Activated naive CD4-positive, alpha-beta T cell treated with anti-CD3 and anti-CD28 coated beads, Interleukin-2, amount 50 U/mL, for 24 hours (primary cell): Measurements from ENCODE around the gene WDR4.

Source experiments
- H3K27ac Mint-ChIP-seq: one replicate; pipeline ENCODE4 v1.8.0; 2021; ENCODE audit warnings: mild to moderate bottlenecking, mixed read lengths
- H3K27me3 Mint-ChIP-seq: one replicate; pipeline ENCODE4 v1.8.0; 2021; ENCODE audit warnings: mixed read lengths
- H3K36me3 Mint-ChIP-seq: one replicate; pipeline ENCODE4 v1.8.0; 2021; ENCODE audit warnings: mixed read lengths
- H3K4me1 Mint-ChIP-seq: one replicate; pipeline ENCODE4 v1.8.0; 2021; ENCODE audit warnings: mixed read lengths
- H3K4me3 Mint-ChIP-seq: one replicate; pipeline ENCODE4 v1.8.0; 2021; ENCODE audit warnings: mild to moderate bottlenecking, mixed read lengths
- H3K9me3 Mint-ChIP-seq: one replicate; pipeline ENCODE4 v1.8.0; 2021; ENCODE audit warnings: mixed read lengths

Gene WDR4

DNA sequence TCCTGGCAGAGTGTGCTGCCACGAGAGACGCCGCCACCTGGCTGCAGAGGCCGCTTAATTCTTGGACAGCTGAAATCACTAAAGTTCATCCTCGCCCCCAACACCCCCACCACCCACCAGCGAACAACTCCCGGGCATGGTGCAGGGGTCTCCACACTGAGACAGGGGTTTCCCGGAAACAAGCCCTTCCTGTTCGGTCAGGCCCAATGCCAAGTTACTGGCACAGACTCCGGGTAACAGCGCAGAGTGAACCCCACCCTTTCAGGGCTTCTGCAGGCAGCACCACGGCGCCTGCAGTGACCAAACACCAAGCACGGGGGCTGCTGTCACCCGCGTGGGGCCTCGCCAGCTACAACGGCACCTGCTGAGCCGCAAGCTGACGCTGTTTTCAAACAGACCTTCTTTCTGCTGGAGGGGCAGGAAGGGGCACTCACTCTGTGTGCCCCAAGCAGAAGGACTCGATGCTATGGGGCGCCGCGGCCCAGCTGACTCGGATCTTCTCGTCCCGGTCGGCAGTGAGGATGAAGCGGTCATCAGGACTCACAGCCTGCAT, 17.4 kb downstream of the WDR4 start:
- Mint-ChIP-seq H3K36me3 (peaks cover 13% of the 10 kb centered on the region), H3K4me3 (no peak overlapping the region), H3K27me3 (no peaks in the 10 kb centered on the region), H3K9me3 (no peaks in the 10 kb centered on the region), H3K4me1 (peaks cover 24% of the 10 kb centered on the region), H3K27ac (no peak overlapping the region)

DNA sequence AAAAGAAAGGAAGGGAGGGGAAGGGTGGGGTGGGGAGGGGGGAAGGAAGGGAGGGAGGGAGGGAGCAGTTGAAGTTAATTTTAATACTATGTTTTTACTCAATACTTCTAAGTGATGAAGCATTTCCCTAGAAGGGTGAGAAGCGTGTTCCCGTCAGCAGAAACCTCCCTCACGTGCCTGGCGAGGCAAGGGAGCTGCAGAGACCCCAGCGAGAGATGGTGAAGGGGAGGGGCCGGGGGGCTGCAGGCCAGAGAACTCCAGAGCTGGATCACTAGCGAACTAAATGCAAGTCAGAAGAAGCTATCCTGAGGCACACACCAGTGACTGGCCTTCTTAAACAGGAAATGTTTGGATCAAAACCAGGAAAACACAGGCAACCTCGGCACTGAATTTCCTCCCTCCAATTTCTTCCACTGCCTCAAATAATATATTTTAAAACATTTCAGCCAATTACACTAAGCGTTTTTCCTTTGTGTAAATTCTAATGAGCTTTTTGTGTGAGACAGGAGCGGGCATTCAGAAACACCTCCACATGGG, 18.0 kb downstream of the WDR4 start:
- H3K9me3 Mint-ChIP-seq, result no peaks in the 10 kb centered on the region
- H3K27ac Mint-ChIP-seq, result no peak overlapping the region
- H3K27me3 Mint-ChIP-seq, result no peaks in the 10 kb centered on the region
- no peak overlapping the region for H3K4me3 Mint-ChIP-seq
- peaks cover 20% of the 10 kb centered on the region for H3K4me1 Mint-ChIP-seq
- peaks cover 14% of the 10 kb centered on the region for H3K36me3 Mint-ChIP-seq

DNA sequence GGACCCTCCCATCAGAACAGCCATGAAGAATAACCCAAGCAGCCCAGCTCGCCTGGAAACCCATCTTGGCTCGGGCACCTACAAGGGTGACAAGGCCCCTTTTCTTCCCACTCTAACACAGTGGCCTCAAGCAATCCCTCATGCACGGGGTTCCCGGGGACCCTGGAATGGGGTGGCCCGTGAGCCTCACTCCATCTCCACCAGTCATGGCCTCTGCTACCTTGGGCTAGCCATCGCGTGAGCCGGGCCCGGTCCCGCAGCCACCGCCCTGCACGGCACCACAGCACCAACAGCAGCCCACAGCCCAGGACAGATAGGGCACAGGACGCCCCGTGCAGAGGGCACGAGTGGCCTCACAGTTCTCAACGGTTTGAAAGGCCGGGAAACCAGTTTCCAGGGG, 19.0 kb downstream of the WDR4 start:
- H3K36me3 Mint-ChIP-seq, result peaks cover 13% of the 10 kb centered on the region
- H3K4me3 Mint-ChIP-seq, result no peak overlapping the region
- peaks cover 14% of the 10 kb centered on the region for H3K4me1 Mint-ChIP-seq
- no peaks in the 10 kb centered on the region for H3K27me3 Mint-ChIP-seq
- no peak overlapping the region for H3K27ac Mint-ChIP-seq
- no peaks in the 10 kb centered on the region for H3K9me3 Mint-ChIP-seq

DNA sequence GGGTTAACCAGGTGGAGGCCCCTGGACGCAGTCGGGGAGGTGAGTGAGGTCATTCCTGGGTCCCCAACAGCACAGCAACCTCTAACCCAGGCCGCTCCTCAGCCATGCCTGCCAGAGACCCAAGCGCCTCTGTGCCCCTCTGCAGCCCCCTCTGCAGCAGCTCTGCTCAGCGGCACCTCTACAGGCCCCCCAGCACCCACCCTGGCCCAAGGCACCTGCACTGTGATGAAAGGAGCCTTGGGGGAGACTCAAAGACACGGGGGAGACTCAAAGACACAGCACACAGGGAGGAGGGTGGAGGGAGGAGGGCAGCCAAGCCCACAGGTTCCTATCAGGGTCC, 19.5 kb downstream of the WDR4 start:
- no peaks in the 10 kb centered on the region for H3K27me3 Mint-ChIP-seq
- no peak overlapping the region for H3K4me3 Mint-ChIP-seq
- peaks cover 12% of the 10 kb centered on the region for H3K4me1 Mint-ChIP-seq
- H3K36me3 Mint-ChIP-seq, result peaks cover 13% of the 10 kb centered on the region
- H3K9me3 Mint-ChIP-seq, result no peaks in the 10 kb centered on the region
- H3K27ac Mint-ChIP-seq, result no peak overlapping the region

DNA sequence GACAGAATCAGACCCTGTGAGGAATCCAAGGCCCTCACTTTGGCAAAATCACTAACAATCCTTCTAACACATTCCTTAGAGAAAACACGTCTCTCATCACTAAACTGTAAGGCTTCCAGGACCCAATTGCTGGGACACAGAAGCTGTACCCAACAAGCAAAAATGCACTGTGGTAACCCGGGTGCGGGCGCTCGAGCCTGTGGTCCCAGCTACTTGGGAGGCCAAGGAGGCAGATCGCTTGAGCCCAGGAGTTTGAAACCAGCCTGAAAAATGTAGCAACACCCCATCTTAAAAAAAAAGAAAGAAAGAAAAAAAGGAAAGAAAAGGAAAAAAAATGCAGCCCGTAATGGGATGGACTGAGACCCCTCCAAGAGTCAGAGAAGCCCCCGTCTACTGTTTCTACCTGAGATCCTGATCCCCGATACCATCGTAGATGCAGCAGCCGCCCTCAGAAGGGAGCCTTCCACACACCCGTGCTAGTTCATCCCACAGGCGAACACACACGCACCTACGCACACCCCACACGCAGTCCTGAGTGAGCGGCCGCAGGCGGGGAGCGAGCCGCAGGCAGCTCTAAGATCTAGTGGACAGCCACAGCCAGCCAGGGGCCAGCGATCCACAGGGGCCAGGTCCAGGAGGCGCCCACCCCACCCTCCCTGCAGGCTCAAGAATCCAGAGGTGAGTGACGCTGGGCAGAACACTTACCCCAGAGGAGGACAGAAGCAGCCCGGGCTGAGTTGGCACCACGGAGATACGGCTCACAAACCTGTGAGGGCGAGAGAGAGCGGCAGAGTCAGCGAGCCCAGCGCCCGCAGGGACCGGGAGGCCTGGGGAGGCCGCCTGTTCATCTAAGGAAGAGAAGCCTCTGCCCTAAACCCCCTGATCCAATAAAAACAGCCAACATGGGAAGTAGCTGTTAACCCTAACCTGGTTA, 20.1 kb downstream of the WDR4 start:
- H3K4me1 Mint-ChIP-seq, result peaks cover 7% of the 10 kb centered on the region
- no peak overlapping the region for H3K4me3 Mint-ChIP-seq
- H3K27ac Mint-ChIP-seq, result no peak overlapping the region
- no peaks in the 10 kb centered on the region for H3K27me3 Mint-ChIP-seq
- peaks cover 16% of the 10 kb centered on the region for H3K36me3 Mint-ChIP-seq
- no peaks in the 10 kb centered on the region for H3K9me3 Mint-ChIP-seq

DNA sequence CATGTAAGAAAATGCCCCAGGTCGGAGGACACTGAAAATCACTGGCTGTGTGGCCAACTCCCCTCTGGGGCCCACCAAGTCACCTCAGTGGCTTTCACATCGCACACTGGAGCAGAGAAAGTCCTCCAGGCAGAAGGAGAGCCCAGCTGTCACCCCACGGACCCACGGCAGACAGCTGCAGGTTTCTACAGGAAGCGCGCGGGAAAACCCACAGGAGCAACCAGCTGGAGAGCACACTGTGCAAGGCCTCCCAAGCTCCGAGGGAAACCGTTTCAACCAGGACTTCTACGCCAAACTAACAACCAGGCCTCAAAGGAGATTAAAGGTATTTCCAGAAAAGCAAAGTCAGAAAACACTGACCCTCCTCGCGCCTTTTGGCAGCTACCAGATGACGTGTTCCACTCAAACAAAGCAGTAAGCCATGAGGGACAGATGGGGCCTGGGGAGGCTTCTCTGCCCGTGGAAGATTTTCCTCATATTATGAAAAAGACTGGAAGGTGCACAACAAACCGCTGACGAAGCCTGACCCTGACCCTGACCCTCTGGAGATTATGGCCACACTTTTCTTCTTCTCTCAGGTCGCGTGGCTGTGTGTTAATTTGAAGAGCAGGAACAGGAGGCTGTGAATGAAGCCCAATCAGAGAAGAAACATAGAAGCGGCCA, 21.0 kb downstream of the WDR4 start:
- H3K4me3 Mint-ChIP-seq, result no peak overlapping the region
- peaks cover 7% of the 10 kb centered on the region for H3K4me1 Mint-ChIP-seq
- H3K27ac Mint-ChIP-seq, result no peak overlapping the region
- no peaks in the 10 kb centered on the region for H3K27me3 Mint-ChIP-seq
- H3K9me3 Mint-ChIP-seq, result no peaks in the 10 kb centered on the region
- H3K36me3 Mint-ChIP-seq, result peaks cover 15% of the 10 kb centered on the region

DNA sequence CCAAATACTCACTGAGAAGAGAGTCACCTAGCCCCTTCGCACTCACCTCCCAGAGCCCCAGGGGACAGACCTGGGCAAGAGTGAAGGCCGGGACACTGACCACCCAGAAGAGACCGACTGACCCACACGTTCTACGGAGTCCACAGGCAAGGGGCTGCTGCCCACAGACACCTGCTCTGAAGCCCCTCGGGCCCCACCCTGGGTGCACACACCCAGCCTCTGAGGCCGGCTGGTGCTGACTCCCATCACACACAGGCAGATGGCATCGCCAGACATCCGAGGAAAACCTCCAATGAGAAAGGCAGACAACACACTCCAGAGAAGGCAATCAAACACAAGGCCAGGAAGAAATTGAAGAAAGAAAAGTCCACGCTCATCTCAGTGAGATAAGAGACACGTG, 22.1 kb downstream of the WDR4 start:
- no peak overlapping the region for H3K4me3 Mint-ChIP-seq
- no peaks in the 10 kb centered on the region for H3K27me3 Mint-ChIP-seq
- H3K36me3 Mint-ChIP-seq, result peaks cover 13% of the 10 kb centered on the region
- H3K27ac Mint-ChIP-seq, result no peak overlapping the region
- H3K4me1 Mint-ChIP-seq, result peaks cover 7% of the 10 kb centered on the region
- no peaks in the 10 kb centered on the region for H3K9me3 Mint-ChIP-seq

DNA sequence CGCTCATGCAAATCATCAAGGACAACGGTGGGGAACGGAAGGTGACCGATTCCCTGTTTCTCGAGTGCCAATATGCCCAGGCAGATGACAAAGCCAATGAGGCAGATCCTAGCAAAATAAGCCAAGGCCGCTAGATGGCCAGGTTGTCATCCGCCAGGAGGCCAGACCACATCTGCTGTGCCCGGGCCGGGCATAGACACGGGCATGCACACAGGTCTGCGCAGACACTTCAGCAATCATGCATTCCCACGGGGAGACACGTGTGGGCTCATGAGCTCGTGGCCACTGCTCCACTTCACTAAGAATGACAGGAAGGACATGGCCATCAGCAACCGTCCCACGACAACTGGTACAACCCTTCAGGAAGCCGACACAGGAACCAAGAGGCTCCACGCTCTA, 23.4 kb downstream of the WDR4 start:
- H3K4me3 Mint-ChIP-seq, result no peak overlapping the region
- peaks cover 13% of the 10 kb centered on the region for H3K36me3 Mint-ChIP-seq
- H3K27me3 Mint-ChIP-seq, result no peaks in the 10 kb centered on the region
- H3K27ac Mint-ChIP-seq, result no peak overlapping the region
- no peaks in the 10 kb centered on the region for H3K9me3 Mint-ChIP-seq
- peaks cover 7% of the 10 kb centered on the region for H3K4me1 Mint-ChIP-seq

DNA sequence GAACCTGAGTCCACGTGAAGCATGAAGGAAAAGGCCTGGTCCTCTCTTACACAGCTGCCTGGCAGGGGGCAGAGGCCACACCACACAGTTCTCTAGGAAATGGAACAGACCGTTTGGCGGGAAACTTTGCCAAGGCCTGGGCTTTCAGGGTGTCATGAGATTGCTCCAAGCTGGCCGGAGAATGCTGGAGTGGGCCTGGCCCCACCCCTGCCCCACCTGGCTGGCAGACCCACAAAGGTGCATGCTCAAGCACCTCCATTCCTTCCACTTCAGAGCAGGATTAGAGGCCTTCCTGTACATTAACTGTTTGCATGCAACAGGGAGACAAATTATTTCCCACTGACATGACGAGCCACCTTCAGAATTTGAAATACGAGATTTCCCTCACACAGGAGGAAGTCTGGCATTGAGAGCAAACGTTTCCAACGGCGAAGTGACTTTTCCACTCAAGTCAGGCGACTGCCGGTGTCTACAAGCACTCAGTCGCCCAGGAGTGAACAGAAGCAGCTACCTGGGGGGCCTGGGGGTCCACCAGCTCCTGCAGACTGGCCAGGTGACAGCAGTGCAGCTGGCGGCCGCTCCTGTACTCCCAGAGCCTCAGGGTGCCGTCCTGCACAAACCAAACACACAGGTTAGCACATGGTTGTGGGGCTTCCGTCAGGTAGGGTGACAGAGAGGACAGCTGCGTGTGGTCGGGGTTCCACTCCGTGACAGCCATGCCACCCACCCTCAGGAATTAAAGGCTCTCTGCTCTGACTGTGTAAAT, 24.0 kb downstream of the WDR4 start:
- Mint-ChIP-seq H3K27me3 (no peaks in the 10 kb centered on the region), H3K27ac (no peak overlapping the region), H3K4me1 (peaks cover 7% of the 10 kb centered on the region), H3K36me3 (peaks cover 13% of the 10 kb centered on the region), H3K4me3 (no peak overlapping the region), H3K9me3 (no peaks in the 10 kb centered on the region)

DNA sequence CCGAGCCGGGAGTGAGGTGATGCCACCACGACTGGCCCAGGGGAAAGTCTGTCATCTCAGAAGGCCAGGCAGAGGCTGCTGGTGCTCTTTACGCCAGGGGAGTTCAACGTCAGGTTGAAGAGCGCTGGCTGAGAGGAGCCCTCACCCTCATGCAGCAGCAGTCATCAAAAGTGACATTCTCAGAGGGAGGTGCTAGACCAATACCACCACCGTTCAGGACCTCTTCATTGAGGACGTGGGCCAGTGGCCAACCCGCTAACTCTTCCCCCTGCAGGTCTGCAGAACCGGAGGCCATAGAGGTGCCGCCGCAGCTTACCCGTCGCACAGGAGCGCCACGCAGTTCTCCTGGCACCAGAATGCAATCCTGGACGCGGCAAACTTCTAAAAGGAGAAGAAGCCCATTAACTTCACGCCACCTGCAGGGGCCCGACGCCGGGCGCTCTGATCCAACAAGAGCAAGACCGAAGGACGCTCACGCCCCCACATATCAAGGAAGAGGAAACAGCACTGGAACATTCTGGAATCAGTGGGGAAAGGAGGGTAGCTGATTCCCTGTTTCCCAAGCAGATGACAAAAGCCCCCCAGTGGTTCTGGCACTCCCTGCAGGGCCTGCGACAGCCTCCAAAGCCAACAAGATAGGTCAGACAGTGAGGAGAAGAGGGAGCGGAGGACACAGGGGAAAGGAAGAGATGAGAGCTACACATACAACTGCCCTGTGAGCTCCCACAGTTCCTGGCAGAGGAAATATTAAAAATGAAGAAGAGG, 24.9 kb downstream of the WDR4 start:
- no peaks in the 10 kb centered on the region for H3K27me3 Mint-ChIP-seq
- H3K27ac Mint-ChIP-seq, result no peak overlapping the region
- H3K36me3 Mint-ChIP-seq, result peaks cover 14% of the 10 kb centered on the region
- peaks cover 7% of the 10 kb centered on the region for H3K4me1 Mint-ChIP-seq
- H3K9me3 Mint-ChIP-seq, result no peaks in the 10 kb centered on the region
- no peak overlapping the region for H3K4me3 Mint-ChIP-seq

DNA sequence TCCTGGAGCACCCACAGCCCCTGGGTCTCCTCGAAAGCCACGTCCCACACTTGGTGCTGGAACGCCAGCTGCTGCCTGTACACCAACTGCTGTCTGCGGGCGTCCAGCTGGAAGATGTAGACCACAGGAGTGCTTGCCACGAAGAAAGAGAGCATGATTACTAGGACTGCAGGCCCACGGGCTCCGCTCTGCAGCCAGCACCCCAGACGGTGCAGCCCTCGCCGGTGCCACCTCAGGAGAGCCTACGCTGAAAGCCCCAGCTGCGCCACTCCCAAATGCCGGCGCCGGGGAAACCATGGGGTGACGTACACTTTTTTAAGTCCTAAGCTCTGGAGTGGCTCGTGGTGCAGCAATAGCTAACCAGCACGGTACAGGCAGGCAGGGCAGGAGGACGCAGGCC, 25.7 kb downstream of the WDR4 start:
- Mint-ChIP-seq H3K4me1 (peaks cover 2% of the 10 kb centered on the region), H3K27me3 (no peaks in the 10 kb centered on the region), H3K36me3 (peaks cover 18% of the 10 kb centered on the region), H3K9me3 (no peaks in the 10 kb centered on the region), H3K4me3 (no peak overlapping the region), H3K27ac (no peak overlapping the region)

DNA sequence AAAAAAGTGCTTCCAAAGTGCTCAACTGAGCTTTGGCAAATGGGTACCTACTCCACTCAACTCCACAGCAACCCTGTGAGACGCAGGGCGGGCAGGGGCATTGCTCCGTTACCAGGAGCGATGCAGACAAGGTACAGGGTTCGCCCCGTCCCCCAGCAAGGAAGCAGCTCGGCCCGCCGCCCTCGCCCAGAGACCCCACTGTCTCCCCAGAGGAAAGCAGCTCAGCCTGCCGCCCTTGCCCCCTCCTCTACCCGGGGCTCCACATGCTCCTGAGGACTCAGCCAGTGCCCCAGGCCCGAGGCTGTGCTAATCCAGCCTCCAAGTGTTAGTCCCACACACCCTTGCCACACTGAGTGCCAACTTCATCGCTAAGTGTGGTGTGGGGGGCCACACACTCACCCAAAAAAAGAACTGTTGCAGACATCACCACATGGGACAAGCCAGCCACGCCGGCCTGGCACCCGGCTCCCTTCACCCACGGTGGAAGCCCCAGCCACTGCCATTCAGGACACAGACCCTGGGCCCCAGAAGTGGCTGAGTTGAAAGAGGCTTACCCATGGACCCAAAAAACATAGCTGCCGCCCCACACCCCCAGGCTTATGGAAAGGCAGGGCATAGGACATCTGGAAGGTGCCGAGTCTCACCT, 26.3 kb downstream of the WDR4 start:
- peaks cover 17% of the 10 kb centered on the region for H3K36me3 Mint-ChIP-seq
- H3K9me3 Mint-ChIP-seq, result no peaks in the 10 kb centered on the region
- H3K4me1 Mint-ChIP-seq, result no peaks in the 10 kb centered on the region
- no peaks in the 10 kb centered on the region for H3K27me3 Mint-ChIP-seq
- no peak overlapping the region for H3K27ac Mint-ChIP-seq
- H3K4me3 Mint-ChIP-seq, result no peak overlapping the region

DNA sequence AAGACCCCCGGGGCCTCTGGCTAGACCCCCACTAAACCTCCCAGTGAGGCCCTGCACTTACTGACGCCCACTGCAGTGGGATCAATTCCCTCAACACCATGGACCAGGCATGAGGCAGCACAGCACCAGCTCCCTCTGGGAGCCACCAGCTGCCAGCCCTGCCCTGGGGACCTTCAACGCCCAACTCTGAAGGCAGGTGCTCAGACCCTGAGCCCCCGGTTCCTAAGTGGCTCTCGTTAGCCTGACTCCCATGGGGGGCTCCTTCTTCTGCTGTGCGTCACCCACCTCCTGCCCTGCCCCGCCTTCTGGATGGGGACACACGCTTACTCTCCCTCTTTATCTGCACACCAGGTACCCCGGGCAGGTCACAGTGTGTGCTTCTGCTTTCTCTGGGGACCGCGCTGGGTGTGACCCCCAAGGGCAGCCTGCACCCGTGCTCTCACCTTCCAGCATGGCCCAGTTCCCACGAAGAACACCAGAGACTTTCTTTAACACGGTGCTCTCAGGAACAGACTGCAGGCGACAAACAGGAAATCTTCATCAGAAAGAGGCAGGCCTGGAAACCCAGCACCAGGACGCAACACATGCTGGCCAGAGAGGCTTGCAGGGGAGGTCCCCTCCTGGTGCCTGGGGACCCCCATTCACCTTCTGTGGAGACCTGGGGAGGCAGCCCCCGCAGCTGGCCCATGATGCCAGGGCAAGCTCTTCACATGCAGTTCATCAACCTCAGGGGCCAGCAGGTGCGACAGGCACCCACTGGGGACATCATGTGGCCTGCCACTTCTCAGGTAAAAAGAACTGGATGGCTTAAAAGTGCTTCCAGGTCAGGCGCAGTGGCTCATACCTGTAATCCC, 27.3 kb downstream of the WDR4 start:
- Mint-ChIP-seq H3K36me3 (peaks cover 12% of the 10 kb centered on the region), H3K27ac (no peak overlapping the region), H3K4me3 (no peak overlapping the region), H3K4me1 (no peaks in the 10 kb centered on the region), H3K27me3 (no peaks in the 10 kb centered on the region), H3K9me3 (no peaks in the 10 kb centered on the region)

DNA sequence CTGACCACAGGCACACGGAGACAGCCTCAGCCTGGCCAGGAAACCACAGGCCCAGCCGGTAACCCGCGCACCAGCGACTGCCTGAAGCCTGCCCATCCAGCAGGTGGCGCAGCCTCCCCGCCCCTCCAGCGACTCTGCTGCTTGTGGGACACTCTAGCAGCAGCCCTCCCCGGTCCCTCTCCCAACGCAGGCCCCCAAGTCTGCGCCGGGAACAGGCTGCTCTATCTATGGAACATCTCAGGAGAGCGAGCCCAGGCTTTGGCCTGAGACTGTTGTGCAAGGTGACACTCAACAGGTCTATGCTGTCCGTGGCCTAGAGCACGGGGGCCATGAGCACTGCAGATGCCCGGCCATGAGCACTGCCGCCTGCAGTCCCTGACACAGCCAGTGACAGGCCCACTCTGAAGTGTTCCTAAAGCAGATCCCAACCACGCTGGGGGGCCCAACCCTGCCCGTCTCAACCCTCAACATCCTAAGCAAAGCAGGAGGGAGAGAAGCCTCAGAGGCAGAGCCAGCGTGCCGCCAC, 28.4 kb downstream of the WDR4 start:
- no peaks in the 10 kb centered on the region for H3K4me1 Mint-ChIP-seq
- no peaks in the 10 kb centered on the region for H3K27me3 Mint-ChIP-seq
- no peak overlapping the region for H3K27ac Mint-ChIP-seq

More for the DNA sequence above, 28.4 kb downstream of the WDR4 start:
- H3K4me3 Mint-ChIP-seq, result no peak overlapping the region
- H3K9me3 Mint-ChIP-seq, result no peaks in the 10 kb centered on the region
- H3K36me3 Mint-ChIP-seq, result peaks cover 12% of the 10 kb centered on the region
